GM19238 (cell line): Measurements from ENCODE around the gene ZNF620.
"Not testable (repeated sequence)": the region's sequence is repeated elsewhere in the genome, so short reads cannot be mapped to it uniquely, and the experiment has no call there.

Experiments
- DNase-seq: peaks from one replicate; pipeline ENCODE4 v3.0.0; 2011; ENCODE audit warnings: low spot score; ENCODE audit not compliant: insufficient read length

ZNF620 gene

DNA sequence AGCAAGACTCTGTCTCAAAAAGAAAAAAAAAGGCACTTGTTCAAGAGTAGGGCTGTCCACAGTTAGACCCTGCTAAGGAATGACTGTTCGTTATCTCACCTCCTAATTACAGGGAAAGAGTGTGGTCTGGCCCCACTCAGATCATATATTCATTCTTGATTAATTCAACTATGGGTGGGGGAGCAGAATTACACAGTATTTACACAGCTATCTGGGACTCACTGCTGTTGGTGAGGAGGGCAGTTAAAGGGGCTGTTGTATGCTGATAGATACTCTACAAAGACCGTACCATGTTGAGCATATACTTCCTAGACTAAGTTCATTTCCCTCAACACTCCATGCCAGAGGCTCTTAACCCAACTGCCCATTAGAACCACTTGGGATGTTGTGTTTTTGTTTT is 3.8 kb upstream of the ZNF620 start:
- no peak for DNase-seq

DNA sequence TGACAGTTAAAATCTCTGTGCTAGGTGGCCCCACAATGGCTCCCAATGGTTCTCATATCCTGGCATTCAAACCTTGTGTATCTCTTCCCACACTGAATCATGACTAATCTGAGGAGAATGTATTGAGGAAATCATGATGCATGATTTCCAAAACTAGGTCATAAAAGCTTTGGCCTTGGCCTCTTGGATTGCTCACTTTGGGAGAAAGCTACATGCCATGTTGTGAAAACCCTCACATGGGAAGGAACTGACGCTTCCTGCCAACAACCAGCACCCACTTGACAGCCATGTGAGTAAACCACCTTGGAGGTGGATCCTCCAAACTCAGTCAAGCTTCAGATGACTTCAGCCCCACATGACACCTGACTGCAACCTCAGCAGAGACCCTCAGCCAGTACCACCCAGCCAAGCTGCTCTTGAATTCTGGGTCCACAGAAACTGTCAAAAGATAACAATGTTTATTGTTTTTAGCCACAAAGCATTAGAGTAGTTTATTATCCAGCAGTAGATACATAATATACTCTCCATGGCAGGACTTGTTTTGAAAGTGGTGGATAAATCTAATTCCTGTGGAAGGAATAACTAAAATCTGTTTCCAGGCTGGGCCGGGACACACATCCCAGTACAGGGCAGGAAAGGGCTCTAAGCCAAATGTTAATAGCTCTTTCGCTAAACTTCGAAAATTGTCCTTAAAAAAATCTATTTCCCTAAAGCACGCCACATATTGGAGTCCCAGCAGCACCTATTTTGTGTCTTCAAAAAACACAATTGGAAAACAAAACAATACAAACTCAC is 1.0 kb upstream of the ZNF620 start:
- DNase-seq, result no peak

DNA sequence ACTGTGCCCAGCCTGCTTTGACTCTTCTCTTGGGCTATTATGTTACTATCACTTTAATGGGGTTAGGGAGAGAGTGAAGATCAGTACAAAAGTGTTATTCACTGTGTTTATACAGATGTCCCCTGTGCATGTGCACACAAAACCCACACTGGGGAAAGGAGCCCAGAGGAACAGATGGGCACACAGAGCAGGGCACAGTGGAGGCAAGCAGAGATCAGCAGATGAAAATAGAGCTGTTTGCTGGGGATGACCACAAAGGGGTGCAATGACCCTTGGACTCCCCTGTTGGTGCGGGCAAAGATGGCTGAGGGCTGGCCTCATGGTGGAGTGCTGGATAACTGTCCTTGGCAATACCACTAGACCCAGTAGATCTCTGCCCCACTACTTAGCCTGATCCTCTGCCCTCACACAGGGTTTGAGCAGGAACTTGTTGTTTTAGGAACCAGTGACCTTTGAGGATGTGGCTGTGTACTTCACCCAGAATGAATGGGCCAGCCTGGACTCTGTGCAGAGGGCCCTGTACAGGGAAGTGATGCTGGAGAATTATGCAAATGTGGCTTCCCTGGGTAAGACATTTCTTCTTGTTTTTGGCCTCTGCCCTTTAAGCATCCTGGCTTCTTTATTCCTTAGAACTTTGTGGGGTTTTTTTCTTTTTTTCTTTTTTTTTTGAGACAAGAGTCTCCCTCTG is 5.3 kb downstream of the ZNF620 start:
- DNase-seq, result no peak

DNA sequence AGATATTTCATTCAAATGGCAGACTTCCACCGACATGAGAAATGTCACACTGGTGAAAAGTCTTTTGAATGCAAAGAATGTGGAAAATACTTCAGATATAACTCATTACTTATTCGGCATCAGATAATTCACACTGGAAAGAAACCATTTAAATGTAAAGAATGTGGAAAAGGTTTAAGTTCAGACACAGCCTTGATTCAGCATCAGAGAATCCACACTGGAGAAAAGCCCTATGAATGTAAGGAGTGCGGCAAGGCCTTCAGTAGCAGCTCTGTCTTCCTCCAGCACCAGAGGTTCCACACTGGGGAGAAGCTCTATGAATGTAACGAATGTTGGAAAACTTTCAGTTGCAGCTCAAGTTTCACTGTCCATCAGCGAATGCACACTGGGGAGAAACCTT is 10.4 kb downstream of the ZNF620 start:
- no peak for DNase-seq

DNA sequence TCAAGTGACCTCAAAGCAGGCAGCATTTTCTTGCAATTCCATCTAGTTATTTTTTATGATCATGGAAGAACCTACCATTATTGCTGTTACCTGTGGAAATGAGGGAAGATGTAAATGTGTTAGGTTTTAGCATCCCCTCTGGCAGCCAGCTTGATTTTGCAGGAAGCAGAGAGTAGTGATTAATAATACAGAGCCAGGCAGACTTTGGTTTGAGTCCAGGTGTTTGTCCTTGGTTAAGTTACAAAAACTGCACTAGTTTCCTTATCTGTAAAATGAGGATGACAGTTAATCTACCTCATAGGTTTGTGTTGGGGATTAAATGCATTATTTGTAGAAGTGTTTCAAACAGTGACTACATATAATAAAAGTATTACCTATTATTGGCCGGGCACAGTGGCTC is 12.2 kb downstream of the ZNF620 start:
- no peak for DNase-seq

DNA sequence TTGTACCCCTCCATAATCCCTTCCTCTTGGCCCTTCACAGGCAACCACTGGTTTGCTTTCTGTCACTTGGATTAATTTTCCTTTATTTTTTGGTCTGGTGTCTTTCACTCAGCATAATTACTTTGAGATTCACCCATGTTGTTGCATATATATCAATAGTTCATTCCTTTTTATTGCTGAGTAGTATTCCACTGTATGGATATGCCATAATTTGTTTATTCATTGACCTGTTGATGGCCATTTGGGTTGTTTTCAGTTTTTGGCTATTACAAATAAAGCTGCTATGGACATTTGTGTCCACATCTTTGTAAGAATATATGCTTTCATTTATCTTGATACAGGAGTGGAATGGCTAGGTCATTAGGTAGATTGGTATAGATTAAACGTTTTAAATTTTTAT is 13.0 kb downstream of the ZNF620 start:
- DNase-seq, result no peak

DNA sequence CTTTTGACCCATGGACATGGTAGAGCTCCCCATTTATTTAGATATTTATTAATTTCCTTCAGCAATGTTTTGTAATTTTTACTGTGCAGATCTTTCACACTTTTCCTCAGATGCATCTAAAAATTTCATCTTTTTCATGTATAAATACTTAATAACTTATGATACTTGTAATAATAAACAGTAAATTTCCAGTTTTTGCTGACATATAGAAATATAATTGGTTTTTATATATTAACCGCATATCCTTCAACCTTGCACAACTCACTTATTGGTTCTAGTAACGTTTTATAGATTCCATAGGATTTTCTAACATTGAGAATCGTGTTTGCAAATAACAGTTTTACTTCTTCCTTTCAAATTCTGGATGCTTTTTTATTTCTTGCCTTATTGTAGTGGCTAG is 15.4 kb downstream of the ZNF620 start:
- no peak for DNase-seq

DNA sequence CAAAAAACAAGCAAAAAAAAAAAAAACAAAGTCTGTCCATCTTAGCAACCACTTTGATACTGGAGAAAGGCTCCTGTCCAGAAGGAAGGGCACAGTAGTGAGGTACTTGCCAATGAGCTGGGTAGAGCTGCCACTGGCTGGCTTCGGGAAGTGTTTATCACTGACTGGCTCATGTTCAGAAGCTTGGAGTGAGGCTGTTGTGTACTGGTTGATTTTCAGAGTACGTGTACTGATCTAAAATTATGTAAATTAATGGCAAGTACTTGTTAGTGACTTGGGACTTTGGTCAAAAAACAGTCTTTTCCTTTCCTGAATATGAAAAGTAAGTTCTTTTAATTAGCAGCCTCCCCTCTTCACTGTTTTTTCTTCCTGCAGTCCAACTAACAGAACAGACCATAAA is 17.9 kb downstream of the ZNF620 start:
- DNase-seq, result no peak

DNA sequence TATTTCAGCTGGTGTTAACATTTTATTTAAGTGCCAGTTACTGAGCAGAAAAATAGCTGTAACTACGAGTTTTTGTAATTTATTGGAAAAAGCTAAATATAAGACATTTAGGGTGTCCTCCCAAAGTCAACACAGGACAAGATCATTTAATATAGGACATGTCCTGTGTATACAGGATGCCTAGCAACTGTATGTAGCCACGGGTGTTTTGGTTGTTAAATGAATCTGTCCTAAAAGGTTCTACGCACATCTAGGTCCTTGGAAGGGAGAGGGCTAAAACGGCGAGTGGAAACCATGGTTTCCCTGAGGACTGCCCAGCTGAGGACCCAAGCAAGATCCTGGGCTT is 18.4 kb downstream of the ZNF620 start:
- DNase-seq, result no peak

DNA sequence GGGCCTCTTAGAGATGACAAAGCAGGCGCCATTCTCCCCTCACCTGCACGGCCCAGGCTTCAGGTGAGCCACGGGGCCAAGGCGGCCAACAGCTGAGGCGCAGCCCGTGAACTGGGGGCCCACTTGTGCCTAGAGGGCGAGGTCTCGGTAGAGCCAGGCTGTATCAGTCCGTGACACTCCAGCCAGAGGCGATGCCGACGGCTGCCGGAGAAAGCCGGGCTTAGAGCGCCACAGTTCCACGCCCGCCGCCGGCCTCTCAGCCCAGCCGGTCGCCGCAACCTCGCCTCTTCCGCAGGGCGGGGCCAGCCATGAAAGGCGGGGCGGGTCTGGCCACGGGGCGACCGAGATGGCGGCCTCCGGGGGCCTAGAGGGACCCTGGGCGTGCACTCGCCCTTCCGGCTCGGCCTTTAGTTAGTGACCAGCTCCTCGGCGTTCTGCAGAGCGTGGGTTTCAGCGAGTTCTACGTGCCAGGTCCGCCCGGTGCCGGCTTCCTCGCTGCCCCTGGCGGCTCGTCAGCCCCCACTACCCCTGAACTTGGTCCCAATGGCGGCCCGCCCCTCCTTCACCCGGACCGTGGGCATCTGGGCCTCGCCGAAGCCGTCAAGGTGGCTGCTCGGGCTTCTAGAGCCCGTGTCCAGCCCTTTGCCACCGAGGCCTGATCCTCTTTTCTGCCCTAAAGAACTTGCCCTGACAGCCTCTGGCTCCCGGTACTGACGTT is 18.9 kb downstream of the ZNF620 start, which contains the start of gene ZNF621:
Gene ZNF621, plus strand, starts transcription at position 393 of the 718 bp plus-strand sequence. CDS start 881 bp downstream, outside the sequence.
- peak; percentile 89 for DNase-seq

DNA sequence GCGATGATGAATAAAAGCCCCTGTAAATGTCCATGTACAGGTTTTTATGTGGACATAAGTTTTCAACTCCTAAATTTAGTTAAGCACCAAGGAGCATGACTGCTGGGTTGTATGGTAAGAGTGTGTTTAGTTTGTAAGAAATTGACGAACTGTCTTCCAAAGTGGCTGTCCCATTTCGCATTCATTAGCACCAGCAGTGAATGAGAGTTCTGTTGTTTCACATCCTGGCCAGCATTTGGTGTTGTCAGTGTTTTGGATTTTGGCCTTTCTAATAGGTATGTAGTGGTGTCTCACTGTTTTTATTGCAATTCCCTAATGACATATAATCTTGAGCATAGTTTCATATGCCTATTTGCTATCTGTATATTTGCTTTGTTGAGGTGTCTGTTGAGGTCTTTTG is 22.6 kb downstream of the ZNF620 start:
- DNase-seq, result no peak

DNA sequence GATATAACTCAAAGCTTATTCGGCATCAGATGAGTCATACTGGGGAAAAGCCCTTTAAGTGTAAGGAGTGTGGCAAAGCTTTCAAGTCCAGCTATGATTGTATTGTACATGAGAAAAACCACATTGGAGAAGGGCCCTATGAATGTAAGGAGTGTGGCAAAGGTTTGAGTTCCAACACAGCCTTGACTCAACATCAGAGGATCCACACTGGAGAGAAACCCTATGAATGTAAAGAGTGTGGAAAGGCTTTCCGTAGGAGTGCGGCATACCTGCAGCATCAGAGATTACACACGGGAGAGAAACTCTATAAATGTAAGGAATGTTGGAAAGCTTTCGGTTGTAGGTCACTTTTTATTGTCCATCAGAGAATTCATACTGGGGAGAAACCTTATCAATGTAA is 26.4 kb downstream of the ZNF620 start:
- no peak for DNase-seq

DNA sequence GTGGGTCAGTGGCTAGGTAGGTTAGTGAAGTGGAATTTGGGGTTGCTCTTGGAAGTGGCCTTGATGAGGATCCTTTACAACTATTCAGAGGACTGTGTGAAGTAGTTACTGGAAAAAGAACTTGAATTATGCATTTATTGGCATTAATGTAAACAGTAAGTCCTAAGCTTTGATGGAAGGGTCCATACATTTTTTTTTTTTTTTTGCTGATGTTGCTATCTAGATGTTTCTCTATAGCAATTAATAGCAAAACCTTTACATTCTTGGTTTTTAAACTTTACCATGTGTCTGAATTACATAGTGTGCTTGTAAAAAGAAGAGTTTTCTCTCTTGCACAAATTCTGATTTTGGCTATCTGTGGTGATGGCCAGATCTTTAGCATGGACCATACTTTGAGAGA is 28.4 kb downstream of the ZNF620 start:
- no peak for DNase-seq

DNA sequence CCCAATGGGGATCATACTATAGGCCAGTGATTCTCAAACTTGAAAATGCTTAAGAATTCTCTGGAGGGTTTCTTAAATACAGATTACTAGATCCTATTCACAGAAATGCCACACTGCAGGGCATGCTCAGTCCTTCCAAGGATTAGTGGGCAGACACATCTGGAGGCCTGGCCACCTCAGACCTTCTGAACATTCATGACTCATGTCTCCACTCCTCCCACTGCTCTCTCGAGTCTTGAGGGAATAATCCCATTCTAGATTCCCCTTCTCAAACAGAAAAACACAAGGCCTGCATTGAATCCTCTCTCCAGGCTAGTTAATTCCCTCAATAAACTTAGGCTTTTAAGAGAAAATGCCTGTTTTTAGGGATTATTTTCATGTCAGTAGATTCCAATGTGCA is 41.0 kb downstream of the ZNF620 start:
- no peak for DNase-seq

DNA sequence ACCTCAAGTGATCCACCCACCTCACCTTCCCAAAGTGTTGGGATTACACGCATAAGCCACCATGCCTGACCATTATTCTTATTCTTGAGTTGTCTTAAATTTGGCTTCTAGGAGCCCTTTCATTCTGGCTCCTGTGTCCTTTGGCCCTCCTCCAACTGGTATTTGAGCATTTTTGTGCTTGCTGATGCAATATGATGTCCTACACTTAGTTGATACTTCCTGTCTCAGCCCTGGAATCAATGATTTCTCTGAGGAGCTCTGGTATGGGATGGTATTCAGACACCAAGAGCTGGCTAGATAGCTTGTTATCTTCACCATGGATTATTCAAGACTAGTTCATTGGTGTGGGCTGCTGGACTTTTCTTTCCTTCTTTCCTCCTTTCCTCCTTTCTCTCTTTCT is 44.3 kb downstream of the ZNF620 start:
- no peak for DNase-seq

DNA sequence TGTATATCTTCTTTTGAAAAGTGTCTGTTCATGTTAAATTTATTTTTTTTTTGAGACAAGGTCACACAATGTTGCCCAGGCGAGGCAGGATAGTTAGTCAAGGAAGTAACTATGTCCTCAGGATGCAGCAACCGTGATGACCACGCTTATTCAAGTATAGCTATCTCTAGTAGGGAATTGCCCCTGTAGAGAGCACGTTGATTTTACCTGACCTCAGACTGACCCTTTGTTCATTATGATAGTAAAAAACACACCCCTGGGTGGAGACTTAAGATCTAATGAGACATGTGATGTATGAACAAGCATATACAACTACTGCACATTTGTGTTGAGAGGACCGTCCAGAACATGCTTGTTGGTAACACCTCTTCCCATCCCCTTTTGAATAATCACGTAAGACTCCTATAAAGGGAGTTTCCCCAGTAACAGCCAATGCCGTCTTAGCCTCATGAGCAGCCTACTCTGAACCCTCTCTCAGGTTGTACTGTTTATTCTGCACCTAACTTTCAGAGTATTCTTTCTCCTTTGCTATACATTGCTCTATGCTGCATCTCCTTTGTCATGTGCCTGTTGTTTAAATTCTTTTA is 51.8 kb downstream of the ZNF620 start:
- DNase-seq, result no peak

DNA sequence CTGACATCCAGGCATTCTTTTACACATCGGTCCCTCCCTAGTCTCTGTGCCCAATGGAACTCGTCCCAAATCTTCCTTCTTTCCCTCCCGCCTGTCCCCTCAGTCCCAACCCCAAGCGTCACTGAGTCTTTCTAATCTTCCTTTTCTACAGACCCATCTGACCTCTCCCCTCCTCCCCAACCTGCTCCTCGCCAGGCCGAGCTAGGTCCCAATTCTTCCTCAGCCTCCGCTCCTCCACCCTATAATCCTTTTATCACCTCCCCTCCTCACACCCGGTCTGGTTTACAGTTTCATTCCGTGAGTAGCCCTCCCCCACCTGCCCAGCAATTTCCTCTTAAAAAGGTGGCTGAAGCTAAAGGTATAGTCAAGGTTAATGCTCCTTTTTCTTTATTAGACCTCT is 56.6 kb downstream of the ZNF620 start:
- DNase-seq, result not testable (repeated sequence)

DNA sequence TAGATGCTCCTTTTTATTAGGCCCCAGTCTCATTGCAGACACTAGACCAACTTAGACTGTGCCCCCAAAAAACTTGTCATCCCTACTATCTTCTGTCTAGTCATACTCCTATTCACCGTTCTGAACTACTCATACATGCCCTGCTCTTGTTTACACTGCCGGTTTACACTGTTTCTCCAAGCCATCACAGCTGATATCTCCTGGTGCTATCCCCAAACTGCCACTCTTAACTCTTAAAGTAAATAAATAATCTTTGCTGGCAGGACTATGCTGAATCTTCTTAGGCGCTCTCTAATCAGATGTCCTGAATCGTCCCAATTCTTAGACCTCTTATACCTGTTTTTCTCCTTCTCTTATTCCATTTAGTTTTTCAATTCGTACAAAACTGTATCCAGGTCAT is 59.8 kb downstream of the ZNF620 start:
- not testable (repeated sequence) for DNase-seq

DNA sequence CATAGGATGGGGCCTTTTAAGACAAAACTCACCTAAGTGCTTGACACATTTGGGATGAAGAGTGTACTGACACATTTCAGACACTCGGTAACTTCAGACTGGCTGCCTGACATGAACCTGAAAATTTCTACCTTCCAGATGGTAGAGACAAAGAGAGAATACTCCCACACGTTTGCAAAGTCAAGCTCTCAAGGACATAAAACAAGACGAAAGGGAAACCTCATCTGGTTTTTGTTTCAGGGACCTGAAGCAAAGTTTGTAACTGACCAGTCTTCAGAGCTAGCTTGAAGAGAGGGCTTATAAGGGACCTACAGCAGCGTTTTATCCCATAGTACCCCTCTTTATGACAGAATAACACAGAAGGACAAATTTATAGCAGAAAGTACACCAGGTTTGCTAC is 60.9 kb downstream of the ZNF620 start:
- DNase-seq, result no peak
